Activated naive CD4-positive, alpha-beta T cell treated with anti-CD3 and anti-CD28 coated beads, Interleukin-2, amount 50 U/mL, for 24 hours (primary cell): ENCODE results near the gene P2RY2.
A peak's percentile ranks its signal among the peaks of the same experiment; 100 is the strongest.

ENCODE experiments used
- H3K27ac Mint-ChIP-seq: one replicate; pipeline ENCODE4 v1.8.0; 2021; ENCODE audit warnings: mild to moderate bottlenecking, mixed read lengths
- H3K27me3 Mint-ChIP-seq: one replicate; pipeline ENCODE4 v1.8.0; 2021; ENCODE audit warnings: mixed read lengths
- H3K36me3 Mint-ChIP-seq: one replicate; pipeline ENCODE4 v1.8.0; 2021; ENCODE audit warnings: mixed read lengths
- H3K4me1 Mint-ChIP-seq: one replicate; pipeline ENCODE4 v1.8.0; 2021; ENCODE audit warnings: mixed read lengths
- H3K4me3 Mint-ChIP-seq: one replicate; pipeline ENCODE4 v1.8.0; 2021; ENCODE audit warnings: mild to moderate bottlenecking, mixed read lengths
- H3K9me3 Mint-ChIP-seq: one replicate; pipeline ENCODE4 v1.8.0; 2021; ENCODE audit warnings: mixed read lengths

Gene P2RY2

GRCh38 chr11:73218106-73218829, at the start of gene P2RY2:
P2RY2 (plus strand) TSS chr11:73218281; CDS start chr11:73234160, 15,879 bp downstream.
- H3K36me3 Mint-ChIP-seq = no peaks in the 10 kb centered on the region
- H3K27me3 Mint-ChIP-seq = peaks cover 24% of the 10 kb centered on the region
- H3K4me1 Mint-ChIP-seq = peaks cover 8% of the 10 kb centered on the region
- H3K9me3 Mint-ChIP-seq = no peaks in the 10 kb centered on the region
- peak within 1 kb of the TSS; percentile 62 for H3K4me3 Mint-ChIP-seq
- H3K27ac Mint-ChIP-seq = peak within 1 kb of the TSS; percentile 43

GRCh38 chr11:73168925-73169579, 49.0 kb upstream of the P2RY2 start:
- Mint-ChIP-seq H3K27ac (no peak overlapping the region), H3K9me3 (no peaks in the 10 kb centered on the region), H3K4me1 (no peaks in the 10 kb centered on the region), H3K4me3 (no peak overlapping the region), H3K27me3 (no peaks in the 10 kb centered on the region), H3K36me3 (no peaks in the 10 kb centered on the region)

- Mint-ChIP-seq H3K27ac (no peak overlapping the region), H3K4me1 (no peaks in the 10 kb centered on the region), H3K36me3 (no peaks in the 10 kb centered on the region), H3K27me3 (no peaks in the 10 kb centered on the region), H3K4me3 (no peak overlapping the region), H3K9me3 (no peaks in the 10 kb centered on the region)
Observed at GRCh38 chr11:73170140-73170539, 47.9 kb upstream of the P2RY2 start.

- Mint-ChIP-seq H3K4me3 (no peak overlapping the region), H3K9me3 (no peaks in the 10 kb centered on the region), H3K36me3 (no peaks in the 10 kb centered on the region), H3K27ac (no peak overlapping the region), H3K27me3 (no peaks in the 10 kb centered on the region), H3K4me1 (no peaks in the 10 kb centered on the region)
Observed at GRCh38 chr11:73171436-73172161, 46.5 kb upstream of the P2RY2 start.

- no peaks in the 10 kb centered on the region for H3K9me3 Mint-ChIP-seq
- no peaks in the 10 kb centered on the region for H3K27me3 Mint-ChIP-seq
- H3K27ac Mint-ChIP-seq = no peak overlapping the region
- H3K36me3 Mint-ChIP-seq = no peaks in the 10 kb centered on the region
- peaks cover 3% of the 10 kb centered on the region for H3K4me1 Mint-ChIP-seq
- no peak overlapping the region for H3K4me3 Mint-ChIP-seq
Observed at GRCh38 chr11:73172992-73173656, 45.0 kb upstream of the P2RY2 start.

- no peak overlapping the region for H3K4me3 Mint-ChIP-seq
- H3K36me3 Mint-ChIP-seq = no peaks in the 10 kb centered on the region
- no peaks in the 10 kb centered on the region for H3K9me3 Mint-ChIP-seq
- H3K27me3 Mint-ChIP-seq = no peaks in the 10 kb centered on the region
- no peak overlapping the region for H3K27ac Mint-ChIP-seq
- H3K4me1 Mint-ChIP-seq = peaks cover 5% of the 10 kb centered on the region
Observed at GRCh38 chr11:73173755-73174494, 44.2 kb upstream of the P2RY2 start.

- Mint-ChIP-seq H3K27ac (no peak overlapping the region), H3K27me3 (no peaks in the 10 kb centered on the region), H3K9me3 (no peaks in the 10 kb centered on the region), H3K36me3 (no peaks in the 10 kb centered on the region), H3K4me3 (no peak overlapping the region), H3K4me1 (peaks cover 5% of the 10 kb centered on the region)
Observed at GRCh38 chr11:73174495-73174791, 43.6 kb upstream of the P2RY2 start.

GRCh38 chr11:73175551-73176144, 42.4 kb upstream of the P2RY2 start:
- Mint-ChIP-seq H3K27ac (no peak overlapping the region), H3K36me3 (no peaks in the 10 kb centered on the region), H3K4me1 (peaks cover 5% of the 10 kb centered on the region), H3K27me3 (no peaks in the 10 kb centered on the region), H3K4me3 (no peak overlapping the region), H3K9me3 (no peaks in the 10 kb centered on the region)

GRCh38 chr11:73176145-73176873, 41.8 kb upstream of the P2RY2 start:
- no peak overlapping the region for H3K4me3 Mint-ChIP-seq
- peaks cover 5% of the 10 kb centered on the region for H3K4me1 Mint-ChIP-seq
- H3K9me3 Mint-ChIP-seq = no peaks in the 10 kb centered on the region
- no peak overlapping the region for H3K27ac Mint-ChIP-seq
- H3K36me3 Mint-ChIP-seq = no peaks in the 10 kb centered on the region
- no peaks in the 10 kb centered on the region for H3K27me3 Mint-ChIP-seq

- H3K36me3 Mint-ChIP-seq = no peaks in the 10 kb centered on the region
- H3K4me3 Mint-ChIP-seq = no peak overlapping the region
- H3K27me3 Mint-ChIP-seq = no peaks in the 10 kb centered on the region
- H3K9me3 Mint-ChIP-seq = no peaks in the 10 kb centered on the region
- H3K4me1 Mint-ChIP-seq = peaks cover 5% of the 10 kb centered on the region
- no peak overlapping the region for H3K27ac Mint-ChIP-seq
Observed at GRCh38 chr11:73176874-73177155, 41.3 kb upstream of the P2RY2 start.

GRCh38 chr11:73177380-73177777, 40.7 kb upstream of the P2RY2 start:
- Mint-ChIP-seq H3K36me3 (no peaks in the 10 kb centered on the region), H3K27ac (no peak overlapping the region), H3K9me3 (no peaks in the 10 kb centered on the region), H3K4me3 (no peak overlapping the region), H3K4me1 (peaks cover 5% of the 10 kb centered on the region), H3K27me3 (no peaks in the 10 kb centered on the region)

- no peak overlapping the region for H3K4me3 Mint-ChIP-seq
- H3K9me3 Mint-ChIP-seq = no peaks in the 10 kb centered on the region
- H3K27me3 Mint-ChIP-seq = no peaks in the 10 kb centered on the region
- H3K36me3 Mint-ChIP-seq = no peaks in the 10 kb centered on the region
- H3K27ac Mint-ChIP-seq = no peak overlapping the region
- H3K4me1 Mint-ChIP-seq = peaks cover 5% of the 10 kb centered on the region
Observed at GRCh38 chr11:73177778-73178539, 40.1 kb upstream of the P2RY2 start.

- Mint-ChIP-seq H3K4me3 (no peak overlapping the region), H3K36me3 (no peaks in the 10 kb centered on the region), H3K9me3 (no peaks in the 10 kb centered on the region), H3K27ac (no peak overlapping the region), H3K27me3 (no peaks in the 10 kb centered on the region), H3K4me1 (peaks cover 5% of the 10 kb centered on the region)
Observed at GRCh38 chr11:73178681-73179080, 39.4 kb upstream of the P2RY2 start.

- H3K4me3 Mint-ChIP-seq = no peak overlapping the region
- no peaks in the 10 kb centered on the region for H3K9me3 Mint-ChIP-seq
- peaks cover 8% of the 10 kb centered on the region for H3K4me1 Mint-ChIP-seq
- no peaks in the 10 kb centered on the region for H3K36me3 Mint-ChIP-seq
- peaks cover 4% of the 10 kb centered on the region for H3K27me3 Mint-ChIP-seq
- no peak overlapping the region for H3K27ac Mint-ChIP-seq
Observed at GRCh38 chr11:73182824-73183321, 35.2 kb upstream of the P2RY2 start.
